ENCODE measurements around the gene SH3BP4. TPM values are rescaled to one million over a fixed set of nuclear protein-coding genes. Genes with fewer than 3 reads are reported as not detected.

SH3BP4 gene
- total and polyA plus RNA-seq, 2 donors (not counting 1 experiment from before 2014, with no cell fraction given): 1.00 to 1.3 TPM

- Histone ChIP-seq H3K4me2 (replicated peaks; ENCODE audit: low read depth, low read length, poor library complexity, severe bottlenecking) (no peak overlapping the region), H3K79me2 (ENCODE audit: control insufficient read depth, insufficient read depth, low read length) (no peaks in the 10 kb centered on the region), H3K27me3 (replicated peaks in 1 of 4; ENCODE audit: control extremely low read depth in 1 of 4, control insufficient read depth in 3 of 4, insufficient read depth in 4 of 4, low read length in 3 of 4) (no peaks in the 10 kb centered on the region), H3K36me3 (replicated peaks in 1 of 2; ENCODE audit: control extremely low read depth in 1 of 2, control insufficient read depth in 1 of 2, extremely low read depth in 1 of 2, insufficient read depth in 2 of 2, low read length in 1 of 2) (no peaks in the 10 kb centered on the region), H3K9ac (ENCODE audit: low read length) (no peak overlapping the region), H4K20me1 (ENCODE audit: control insufficient read depth, insufficient read depth, low read length, poor library complexity, severe bottlenecking) (no peaks in the 10 kb centered on the region), H3K4me3 (ENCODE audit: control extremely low read depth in 1 of 5, extremely low read depth in 1 of 5, insufficient read depth in 1 of 5, low read depth in 2 of 5, low read length in 4 of 5) (no peak overlapping the region), H2AFZ (ENCODE audit: insufficient read depth, low read depth, low read length, poor library complexity, severe bottlenecking) (no peak overlapping the region), H3K4me1 (ENCODE audit: control insufficient read depth in 2 of 2, insufficient read depth in 2 of 2, low read length in 2 of 2) (no peaks in the 10 kb centered on the region), H3K27ac (ENCODE audit: low read length in 2 of 2) (no peak overlapping the region), H3K9me3 (ENCODE audit: control extremely low read depth in 1 of 3, control insufficient read depth in 2 of 3, insufficient read depth in 1 of 3, low read length in 2 of 3) (no peaks in the 10 kb centered on the region)
- Mint-ChIP-seq H3K27ac (no peak overlapping the region), H3K27me3 (peaks cover 10% of the 10 kb centered on the region), H3K4me1 (no peaks in the 10 kb centered on the region), H3K4me3 (no peak overlapping the region), H3K9me3 (ENCODE audit: insufficient read depth) (no peaks in the 10 kb centered on the region)
- ChIA-PET CTCF (interaction anchor here (1.1 kb wide), 1 partner anchor 12 kb away, joined by 4 read pairs; no protein-coding TSS in a partner anchor), POLR2A (interaction anchor here (0.7 kb wide), 1 partner anchor 11 kb away, joined by 5 read pairs; no protein-coding TSS in a partner anchor)
- WGBS (ENCODE audit: insufficient coverage): 86% methylated on average over 2 of the region's 2 CpGs
- DNase-seq (no peak), ATAC-seq (ENCODE audit: low read depth) (no peak)
- intact Hi-C loops (cut with micrococcal nuclease): no loop called here
- TF ChIP-seq, protein P1, sequence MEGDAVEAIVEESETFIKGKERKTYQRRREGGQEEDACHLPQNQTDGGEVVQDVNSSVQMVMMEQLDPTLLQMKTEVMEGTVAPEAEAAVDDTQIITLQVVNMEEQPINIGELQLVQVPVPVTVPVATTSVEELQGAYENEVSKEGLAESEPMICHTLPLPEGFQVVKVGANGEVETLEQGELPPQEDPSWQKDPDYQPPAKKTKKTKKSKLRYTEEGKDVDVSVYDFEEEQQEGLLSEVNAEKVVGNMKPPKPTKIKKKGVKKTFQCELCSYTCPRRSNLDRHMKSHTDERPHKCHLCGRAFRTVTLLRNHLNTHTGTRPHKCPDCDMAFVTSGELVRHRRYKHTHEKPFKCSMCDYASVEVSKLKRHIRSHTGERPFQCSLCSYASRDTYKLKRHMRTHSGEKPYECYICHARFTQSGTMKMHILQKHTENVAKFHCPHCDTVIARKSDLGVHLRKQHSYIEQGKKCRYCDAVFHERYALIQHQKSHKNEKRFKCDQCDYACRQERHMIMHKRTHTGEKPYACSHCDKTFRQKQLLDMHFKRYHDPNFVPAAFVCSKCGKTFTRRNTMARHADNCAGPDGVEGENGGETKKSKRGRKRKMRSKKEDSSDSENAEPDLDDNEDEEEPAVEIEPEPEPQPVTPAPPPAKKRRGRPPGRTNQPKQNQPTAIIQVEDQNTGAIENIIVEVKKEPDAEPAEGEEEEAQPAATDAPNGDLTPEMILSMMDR (IDR thresholded peaks at IDR 0.05): no peak
- TF ChIP-seq EZH2 (IDR thresholded peaks at IDR 0.05; ENCODE audit: borderline replicate concordance, insufficient read depth, low read depth, low read length, poor library complexity, severe bottlenecking): no peak
Measured at GRCh38 chr2:234961784-234962183, 10.0 kb downstream of the SH3BP4 start.

- no peak overlapping the region for H2AFZ ChIP-seq (ENCODE audit: insufficient read depth, low read depth, low read length, poor library complexity, severe bottlenecking)
- H3K9ac ChIP-seq (ENCODE audit: low read length): no peak overlapping the region
- H4K20me1 ChIP-seq (ENCODE audit: control insufficient read depth, insufficient read depth, low read length, poor library complexity, severe bottlenecking): no peaks in the 10 kb centered on the region
- peaks cover 0 to 3% (median 1%) of the 10 kb centered on the region in 4 experiments for H3K27me3 ChIP-seq (replicated peaks in 1 of 4; ENCODE audit: control extremely low read depth in 1 of 4, control insufficient read depth in 3 of 4, insufficient read depth in 4 of 4, low read length in 3 of 4)
- DNase-seq: no peak
- no peak overlapping the region for H3K4me3 Mint-ChIP-seq
- intact Hi-C loops (cut with micrococcal nuclease): no loop called here
- no peak overlapping the region for H3K27ac ChIP-seq (ENCODE audit: low read length in 2 of 2)
- peaks cover 1 to 4% of the 10 kb centered on the region in 2 donors for H3K4me1 ChIP-seq (ENCODE audit: control insufficient read depth in 2 of 2, insufficient read depth in 2 of 2, low read length in 2 of 2)
- no peaks in the 10 kb centered on the region for H3K9me3 Mint-ChIP-seq (ENCODE audit: insufficient read depth)
- POLR2A ChIA-PET: no interaction called here
- H3K79me2 ChIP-seq (ENCODE audit: control insufficient read depth, insufficient read depth, low read length): no peaks in the 10 kb centered on the region
- WGBS (ENCODE audit: insufficient coverage): 93% methylated on average over 11 of the region's 11 CpGs
- peaks cover 9% of the 10 kb centered on the region for H3K27me3 Mint-ChIP-seq
- no peak for ATAC-seq (ENCODE audit: low read depth)
- no peak overlapping the region for H3K4me3 ChIP-seq (ENCODE audit: control extremely low read depth in 1 of 5, extremely low read depth in 1 of 5, insufficient read depth in 1 of 5, low read depth in 2 of 5, low read length in 4 of 5)
- no peak overlapping the region for H3K27ac Mint-ChIP-seq
- peaks cover under 1% of the 10 kb centered on the region for H3K4me1 Mint-ChIP-seq
- H3K36me3 ChIP-seq (replicated peaks in 1 of 2; ENCODE audit: control extremely low read depth in 1 of 2, control insufficient read depth in 1 of 2, extremely low read depth in 1 of 2, insufficient read depth in 2 of 2, low read length in 1 of 2): no peaks in the 10 kb centered on the region
- CTCF ChIA-PET: no interaction called here
- no peaks in the 10 kb centered on the region for H3K9me3 ChIP-seq (ENCODE audit: control extremely low read depth in 1 of 3, control insufficient read depth in 2 of 3, insufficient read depth in 1 of 3, low read length in 2 of 3)
- TF ChIP-seq EZH2 (IDR thresholded peaks at IDR 0.05; ENCODE audit: borderline replicate concordance, insufficient read depth, low read depth, low read length, poor library complexity, severe bottlenecking): no peak
- TF ChIP-seq, protein P1 (IDR thresholded peaks at IDR 0.05): no peak
- no peak overlapping the region for H3K4me2 ChIP-seq (replicated peaks; ENCODE audit: low read depth, low read length, poor library complexity, severe bottlenecking)
Measured at GRCh38 chr2:234963773-234964615, 12.2 kb downstream of the SH3BP4 start.
